ENCODE data around the gene FPR2. TPM values are rescaled to one million over a fixed set of nuclear protein-coding genes. Genes with fewer than 3 reads are reported as not detected.
"Not testable (repeated sequence)": the region's sequence is repeated elsewhere in the genome, so short reads cannot be mapped to it uniquely, and the experiment has no call there.

FPR2 gene
- total and polyA plus RNA-seq, 4 donors: 0.15 to 4.1 (median 2.4) TPM

DNA sequence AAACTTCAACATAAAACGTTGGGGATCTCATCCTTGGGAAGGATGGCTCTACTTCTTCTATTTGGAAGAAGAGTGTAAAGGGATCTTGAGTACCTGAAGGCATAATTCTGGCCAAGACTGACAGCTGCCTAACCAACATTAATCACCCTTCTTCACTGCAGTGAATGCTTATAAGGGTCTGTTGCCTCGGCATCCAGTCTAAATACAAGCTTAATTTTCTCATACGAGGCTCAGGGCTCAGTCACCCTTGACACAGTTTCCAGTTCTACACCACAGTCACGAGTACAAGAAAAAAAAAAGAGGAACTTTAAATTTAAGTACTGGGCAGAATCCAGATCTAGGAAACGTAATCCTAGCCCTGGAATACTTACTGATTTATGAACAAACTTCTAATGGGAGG lies 43.0 kb downstream of the FPR2 start (continued):
- no peak for TF ChIP-seq HNF4G (IDR thresholded peaks at IDR 0.05)
- TF ChIP-seq, protein P1, sequence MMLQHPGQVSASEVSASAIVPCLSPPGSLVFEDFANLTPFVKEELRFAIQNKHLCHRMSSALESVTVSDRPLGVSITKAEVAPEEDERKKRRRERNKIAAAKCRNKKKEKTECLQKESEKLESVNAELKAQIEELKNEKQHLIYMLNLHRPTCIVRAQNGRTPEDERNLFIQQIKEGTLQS (IDR thresholded peaks at IDR 0.05): no peak
- TF ChIP-seq SP1 (IDR thresholded peaks at IDR 0.05): no peak
- TF ChIP-seq RAD21 (IDR thresholded peaks at IDR 0.05): no peak
- no peak for TF ChIP-seq JUND (IDR thresholded peaks at IDR 0.05)

DNA sequence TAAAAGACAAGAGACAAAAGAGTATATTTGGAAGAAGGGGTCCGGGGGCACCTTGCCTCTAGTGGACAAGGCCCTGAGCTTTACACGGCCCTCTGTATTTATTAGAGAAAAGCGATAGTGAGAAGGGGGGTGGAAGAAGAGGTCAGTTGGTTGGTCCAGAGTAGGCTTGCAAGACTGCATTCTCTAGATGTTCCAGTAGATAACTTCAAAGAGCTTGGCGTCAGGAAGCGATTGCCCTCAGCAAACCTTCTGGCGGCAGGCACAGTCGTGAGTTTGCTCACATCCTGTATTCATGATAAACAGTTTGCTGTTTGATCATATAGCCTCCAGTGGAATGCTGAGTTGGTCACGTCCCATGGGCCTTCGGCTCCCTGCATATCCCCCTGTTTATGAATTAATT lies 43.8 kb downstream of the FPR2 start:
- 69% methylated on average over 9 of the region's 9 CpGs for WGBS
- H3K9me3 ChIP-seq (ENCODE audit: control insufficient read depth in 4 of 4, low read length in 3 of 4): peaks cover 2 to 12% (median 6%) of the 10 kb centered on the region in 4 donors
- not testable (repeated sequence) for DNase-seq (ENCODE audit: low spot score); H3K27me3 ChIP-seq (ENCODE audit: control insufficient read depth in 4 of 4, insufficient read depth in 4 of 4, low read length in 3 of 4); H3K4me1 ChIP-seq (ENCODE audit: control insufficient read depth in 4 of 4, insufficient read depth in 4 of 4, low read length in 3 of 4); H3K9ac ChIP-seq (ENCODE audit: low read depth in 1 of 2, low read length in 2 of 2); H3K36me3 ChIP-seq (ENCODE audit: control insufficient read depth in 4 of 4, insufficient read depth in 3 of 4, low read depth in 1 of 4, low read length in 3 of 4); H3K4me3 ChIP-seq (ENCODE audit: low read depth in 1 of 3, low read length in 3 of 3)
- H3K27ac ChIP-seq (ENCODE audit: low read depth in 1 of 2, low read length in 2 of 2): peak overlapping the region in 1 of 2 donors; percentile 46

DNA sequence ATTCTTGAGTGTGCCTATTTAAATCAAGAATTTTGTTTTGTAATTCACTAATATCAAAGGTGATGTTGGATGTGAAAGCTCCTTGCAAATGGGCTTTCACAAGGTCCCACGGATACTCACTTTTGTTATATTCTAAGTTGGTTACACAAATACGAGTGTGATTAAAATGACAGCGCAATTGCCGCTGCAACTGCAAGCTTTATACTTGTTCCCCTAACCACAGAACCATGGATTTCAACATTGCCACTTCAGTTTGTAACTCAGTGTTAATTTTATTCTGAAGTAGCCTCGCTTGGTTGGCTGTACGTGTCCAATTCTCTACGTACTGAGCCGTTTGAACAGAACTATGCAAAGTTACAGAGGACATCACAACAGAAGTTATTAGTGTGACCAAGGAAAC lies 44.4 kb downstream of the FPR2 start:
- not testable (repeated sequence) for H3K4me3 ChIP-seq (ENCODE audit: low read depth in 1 of 3, low read length in 3 of 3); H3K9me3 ChIP-seq (ENCODE audit: control insufficient read depth in 4 of 4, low read length in 3 of 4); H3K9ac ChIP-seq (ENCODE audit: low read depth in 1 of 2, low read length in 2 of 2); DNase-seq (ENCODE audit: low spot score); H3K4me1 ChIP-seq (ENCODE audit: control insufficient read depth in 4 of 4, insufficient read depth in 4 of 4, low read length in 3 of 4); H3K36me3 ChIP-seq (ENCODE audit: control insufficient read depth in 4 of 4, insufficient read depth in 3 of 4, low read depth in 1 of 4, low read length in 3 of 4); H3K27me3 ChIP-seq (ENCODE audit: control insufficient read depth in 4 of 4, insufficient read depth in 4 of 4, low read length in 3 of 4)
- WGBS: 79% methylated on average over 8 of the region's 8 CpGs
- peak overlapping the region in 1 of 2 donors; percentile 46 for H3K27ac ChIP-seq (ENCODE audit: low read depth in 1 of 2, low read length in 2 of 2)

DNA sequence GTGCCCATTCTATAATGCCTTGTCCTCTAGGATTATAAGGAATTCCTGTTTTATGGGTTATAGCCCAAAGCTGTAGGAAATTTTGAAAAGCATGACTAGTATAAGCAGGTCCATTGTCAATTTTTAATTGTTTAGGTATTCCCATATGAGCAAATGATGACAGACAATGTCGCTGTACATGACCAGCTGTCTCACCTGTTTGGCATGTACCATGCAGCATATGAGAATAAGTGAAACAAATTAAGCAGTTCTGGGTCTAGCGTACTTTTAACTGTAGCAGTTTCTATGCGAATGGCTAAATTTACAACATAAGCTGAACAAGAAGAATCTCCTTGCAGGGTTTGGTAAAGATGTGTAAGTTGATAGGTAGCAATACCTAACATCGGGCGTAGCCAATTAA lies 45.6 kb downstream of the FPR2 start:
- H3K27ac ChIP-seq (ENCODE audit: low read depth in 1 of 2, low read length in 2 of 2); H3K4me3 ChIP-seq (ENCODE audit: low read depth in 1 of 3, low read length in 3 of 3); DNase-seq (ENCODE audit: low spot score); H3K27me3 ChIP-seq (ENCODE audit: control insufficient read depth in 4 of 4, insufficient read depth in 4 of 4, low read length in 3 of 4); H3K9ac ChIP-seq (ENCODE audit: low read depth in 1 of 2, low read length in 2 of 2); H3K36me3 ChIP-seq (ENCODE audit: control insufficient read depth in 4 of 4, insufficient read depth in 3 of 4, low read depth in 1 of 4, low read length in 3 of 4); H3K4me1 ChIP-seq (ENCODE audit: control insufficient read depth in 4 of 4, insufficient read depth in 4 of 4, low read length in 3 of 4): not testable (repeated sequence)
- WGBS: 92% methylated on average over 5 of the region's 5 CpGs
- peaks cover 3 to 15% (median 7%) of the 10 kb centered on the region in 4 donors for H3K9me3 ChIP-seq (ENCODE audit: control insufficient read depth in 4 of 4, low read length in 3 of 4)

DNA sequence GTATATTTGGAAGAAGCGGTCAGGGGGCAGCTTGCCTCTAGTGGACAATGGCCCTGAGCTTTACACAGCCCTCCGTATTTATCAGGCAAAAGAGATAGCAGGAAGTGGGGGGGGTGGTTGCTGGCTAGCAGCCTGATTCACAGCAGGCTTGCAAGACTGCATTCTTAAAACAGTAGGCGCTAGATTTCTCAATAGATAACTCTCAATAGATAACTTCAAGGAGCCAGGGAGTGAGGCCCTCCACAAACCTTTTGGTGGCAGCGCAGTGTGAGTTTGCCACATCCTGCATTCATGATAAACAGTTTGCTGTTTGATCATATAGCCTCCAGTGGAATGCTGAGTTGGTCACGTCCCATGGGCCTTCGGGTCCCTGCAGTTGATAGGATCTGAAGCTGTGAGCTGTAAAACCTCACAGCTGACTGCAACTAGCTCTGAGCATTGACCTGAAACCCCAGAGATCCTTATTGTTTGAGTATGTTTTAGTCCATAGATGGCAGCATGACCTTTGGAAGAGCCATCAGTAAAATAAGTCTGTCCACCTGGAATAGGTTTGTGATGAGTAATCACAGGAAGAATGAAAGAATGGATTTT lies 46.2 kb downstream of the FPR2 start:
- Histone ChIP-seq H3K4me3 (ENCODE audit: low read depth in 1 of 3, low read length in 3 of 3) (no peak overlapping the region), H3K4me1 (ENCODE audit: control insufficient read depth in 4 of 4, insufficient read depth in 4 of 4, low read length in 3 of 4) (peaks cover 0 to 3% (median 2%) of the 10 kb centered on the region in 4 donors), H3K27me3 (ENCODE audit: control insufficient read depth in 4 of 4, insufficient read depth in 4 of 4, low read length in 3 of 4) (no peaks in the 10 kb centered on the region), H3K36me3 (ENCODE audit: control insufficient read depth in 4 of 4, insufficient read depth in 3 of 4, low read depth in 1 of 4, low read length in 3 of 4) (no peaks in the 10 kb centered on the region), H3K9ac (ENCODE audit: low read depth in 1 of 2, low read length in 2 of 2) (no peak overlapping the region), H3K9me3 (ENCODE audit: control insufficient read depth in 4 of 4, low read length in 3 of 4) (peaks cover 3 to 14% (median 7%) of the 10 kb centered on the region in 4 donors), H3K27ac (ENCODE audit: low read depth in 1 of 2, low read length in 2 of 2) (no peak overlapping the region)
- no peak for DNase-seq (ENCODE audit: low spot score)
- 34% methylated on average over 6 of the region's 6 CpGs for WGBS
- TF ChIP-seq JUND (IDR thresholded peaks at IDR 0.05): no peak
- no peak for TF ChIP-seq YY1 (IDR thresholded peaks at IDR 0.05)
- TF ChIP-seq HNF4A (conservative IDR thresholded peaks at IDR 0.05): no peak
- no peak for TF ChIP-seq NR2F2 (IDR thresholded peaks at IDR 0.05)
- TF ChIP-seq, protein P2, sequence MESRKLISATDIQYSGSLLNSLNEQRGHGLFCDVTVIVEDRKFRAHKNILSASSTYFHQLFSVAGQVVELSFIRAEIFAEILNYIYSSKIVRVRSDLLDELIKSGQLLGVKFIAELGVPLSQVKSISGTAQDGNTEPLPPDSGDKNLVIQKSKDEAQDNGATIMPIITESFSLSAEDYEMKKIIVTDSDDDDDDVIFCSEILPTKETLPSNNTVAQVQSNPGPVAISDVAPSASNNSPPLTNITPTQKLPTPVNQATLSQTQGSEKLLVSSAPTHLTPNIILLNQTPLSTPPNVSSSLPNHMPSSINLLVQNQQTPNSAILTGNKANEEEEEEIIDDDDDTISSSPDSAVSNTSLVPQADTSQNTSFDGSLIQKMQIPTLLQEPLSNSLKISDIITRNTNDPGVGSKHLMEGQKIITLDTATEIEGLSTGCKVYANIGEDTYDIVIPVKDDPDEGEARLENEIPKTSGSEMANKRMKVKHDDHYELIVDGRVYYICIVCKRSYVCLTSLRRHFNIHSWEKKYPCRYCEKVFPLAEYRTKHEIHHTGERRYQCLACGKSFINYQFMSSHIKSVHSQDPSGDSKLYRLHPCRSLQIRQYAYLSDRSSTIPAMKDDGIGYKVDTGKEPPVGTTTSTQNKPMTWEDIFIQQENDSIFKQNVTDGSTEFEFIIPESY (IDR thresholded peaks at IDR 0.05): no peak
- no peak for TF ChIP-seq HNF4G (IDR thresholded peaks at IDR 0.05)
- TF ChIP-seq, protein P3, sequence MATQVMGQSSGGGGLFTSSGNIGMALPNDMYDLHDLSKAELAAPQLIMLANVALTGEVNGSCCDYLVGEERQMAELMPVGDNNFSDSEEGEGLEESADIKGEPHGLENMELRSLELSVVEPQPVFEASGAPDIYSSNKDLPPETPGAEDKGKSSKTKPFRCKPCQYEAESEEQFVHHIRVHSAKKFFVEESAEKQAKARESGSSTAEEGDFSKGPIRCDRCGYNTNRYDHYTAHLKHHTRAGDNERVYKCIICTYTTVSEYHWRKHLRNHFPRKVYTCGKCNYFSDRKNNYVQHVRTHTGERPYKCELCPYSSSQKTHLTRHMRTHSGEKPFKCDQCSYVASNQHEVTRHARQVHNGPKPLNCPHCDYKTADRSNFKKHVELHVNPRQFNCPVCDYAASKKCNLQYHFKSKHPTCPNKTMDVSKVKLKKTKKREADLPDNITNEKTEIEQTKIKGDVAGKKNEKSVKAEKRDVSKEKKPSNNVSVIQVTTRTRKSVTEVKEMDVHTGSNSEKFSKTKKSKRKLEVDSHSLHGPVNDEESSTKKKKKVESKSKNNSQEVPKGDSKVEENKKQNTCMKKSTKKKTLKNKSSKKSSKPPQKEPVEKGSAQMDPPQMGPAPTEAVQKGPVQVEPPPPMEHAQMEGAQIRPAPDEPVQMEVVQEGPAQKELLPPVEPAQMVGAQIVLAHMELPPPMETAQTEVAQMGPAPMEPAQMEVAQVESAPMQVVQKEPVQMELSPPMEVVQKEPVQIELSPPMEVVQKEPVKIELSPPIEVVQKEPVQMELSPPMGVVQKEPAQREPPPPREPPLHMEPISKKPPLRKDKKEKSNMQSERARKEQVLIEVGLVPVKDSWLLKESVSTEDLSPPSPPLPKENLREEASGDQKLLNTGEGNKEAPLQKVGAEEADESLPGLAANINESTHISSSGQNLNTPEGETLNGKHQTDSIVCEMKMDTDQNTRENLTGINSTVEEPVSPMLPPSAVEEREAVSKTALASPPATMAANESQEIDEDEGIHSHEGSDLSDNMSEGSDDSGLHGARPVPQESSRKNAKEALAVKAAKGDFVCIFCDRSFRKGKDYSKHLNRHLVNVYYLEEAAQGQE (IDR thresholded peaks at IDR 0.05): no peak
- no peak for TF ChIP-seq FOXA1 (IDR thresholded peaks at IDR 0.05)
- TF ChIP-seq TAF1 (conservative IDR thresholded peaks at IDR 0.05): no peak
- no peak for TF ChIP-seq RAD21 (IDR thresholded peaks at IDR 0.05)
- TF ChIP-seq, protein P4, sequence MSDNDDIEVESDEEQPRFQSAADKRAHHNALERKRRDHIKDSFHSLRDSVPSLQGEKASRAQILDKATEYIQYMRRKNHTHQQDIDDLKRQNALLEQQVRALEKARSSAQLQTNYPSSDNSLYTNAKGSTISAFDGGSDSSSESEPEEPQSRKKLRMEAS (IDR thresholded peaks at IDR 0.05): no peak
- TF ChIP-seq SP1 (IDR thresholded peaks at IDR 0.05): no peak
- no peak for TF ChIP-seq RXRA (IDR thresholded peaks at IDR 0.05)
- TF ChIP-seq GABPA (IDR thresholded peaks at IDR 0.05 in 1 of 2, conservative IDR thresholded peaks at IDR 0.05 in 1 of 2): no peak
